CD14-positive monocyte (primary cell): Measurements from ENCODE around the gene GNPNAT1. TPM values are rescaled to one million over a fixed set of nuclear protein-coding genes. Genes with fewer than 3 reads are reported as not detected.

Experiments
- DNase-seq, 3 donors: peaks; one replicate each; pipeline ENCODE4 v3.0.0-alpha.2; 2011 to 2022
- H2AFZ ChIP-seq: 2 replicates; pipeline ENCODE4 v1.6.0; 2012; ENCODE audit warnings: mild to moderate bottlenecking, low read depth, low read length, inconsistent platforms; ENCODE audit not compliant: insufficient read depth, poor library complexity, severe bottlenecking
- H3K27ac ChIP-seq, 2 donors: 1 replicate in 1 of 2; 2 replicates in 1 of 2; pipeline ENCODE4 v1.5.1; 2012 to 2013; ENCODE audit warnings: low read length in 2 of 2, control low read depth in 1 of 2, inconsistent platforms in 1 of 2, low read depth in 1 of 2, mild to moderate bottlenecking in 1 of 2
- H3K27me3 ChIP-seq, 2 donors: one replicate each; pipeline versions ENCODE4 v1.6.0 to v1.6.1; 2011 to 2013; ENCODE audit warnings: low read length in 2 of 2; ENCODE audit not compliant: control insufficient read depth in 2 of 2, insufficient read depth in 2 of 2
- H3K36me3 ChIP-seq, 2 donors: replicated peaks in 1 of 2; 1 replicate in 1 of 2; 2 replicates in 1 of 2; pipeline versions ENCODE4 v1.5.1 to v1.6.1; 2012 to 2013; ENCODE audit warnings: low read length in 2 of 2, control low read depth in 1 of 2, inconsistent platforms in 1 of 2, mild to moderate bottlenecking in 1 of 2; ENCODE audit not compliant: insufficient read depth in 2 of 2, control insufficient read depth in 1 of 2
- H3K4me1 ChIP-seq, 2 donors: 1 replicate in 1 of 2; 2 replicates in 1 of 2; pipeline versions ENCODE4 v1.5.1 to v1.6.1; 2012 to 2013; ENCODE audit warnings: low read length in 2 of 2, control low read depth in 1 of 2, inconsistent platforms in 1 of 2, mild to moderate bottlenecking in 1 of 2, moderate library complexity in 1 of 2; ENCODE audit not compliant: insufficient read depth in 2 of 2, control insufficient read depth in 1 of 2
- H3K4me2 ChIP-seq: replicated peaks from 2 replicates; pipeline ENCODE3; 2012; ENCODE audit warnings: low read length, moderate library complexity, mild to moderate bottlenecking; ENCODE audit not compliant: poor library complexity, severe bottlenecking; ENCODE audit errors: extremely low read depth
- H3K4me3 ChIP-seq, 3 experiments: fragments of 200-600 bp in 1 of 3; sonication (generic) in 1 of 3; replicated peaks in 1 of 3; 1 replicate in 2 of 3; 2 replicates in 1 of 3; pipeline ENCODE4 v1.5.1; 2011 to 2013; ENCODE audit warnings: low read length in 3 of 3, mild to moderate bottlenecking in 3 of 3, control low read depth in 2 of 3, low read depth in 2 of 3, inconsistent platforms in 1 of 3, moderate library complexity in 1 of 3
- H3K79me2 ChIP-seq: 2 replicates; pipeline ENCODE4 v1.6.0; 2012; ENCODE audit warnings: mild to moderate bottlenecking, control low read depth, inconsistent platforms, low read length, moderate library complexity; ENCODE audit not compliant: insufficient read depth
- H3K9ac ChIP-seq: 2 replicates; pipeline ENCODE4 v1.6.0; 2017; ENCODE audit warnings: low read length, mild to moderate bottlenecking; ENCODE audit not compliant: insufficient read depth, poor library complexity, severe bottlenecking
- H3K9me3 ChIP-seq, 2 donors: replicated peaks in 1 of 2; 1 replicate in 1 of 2; 2 replicates in 1 of 2; pipeline versions ENCODE4 v1.5.1 to v1.6.1; 2012 to 2013; ENCODE audit warnings: low read length in 2 of 2, control low read depth in 1 of 2; ENCODE audit not compliant: control insufficient read depth in 1 of 2, insufficient read depth in 1 of 2
- H4K20me1 ChIP-seq: 2 replicates; pipeline ENCODE4 v1.6.0; 2012; ENCODE audit warnings: mild to moderate bottlenecking, low read length, control low read depth, moderate library complexity; ENCODE audit not compliant: insufficient read depth
- H3K27ac Mint-ChIP-seq, 7 donors: one replicate each; pipeline ENCODE4 v1.8.0; 2020; ENCODE audit warnings: mild to moderate bottlenecking in 7 of 7, mixed read lengths in 7 of 7, moderate library complexity in 6 of 7, inconsistent platforms in 2 of 7
- H3K27me3 Mint-ChIP-seq, 3 donors: one replicate each; pipeline ENCODE4 v1.8.0; 2021 to 2022; ENCODE audit warnings: low read depth in 3 of 3, mild to moderate bottlenecking in 3 of 3, mixed read lengths in 3 of 3, moderate library complexity in 3 of 3, inconsistent platforms in 1 of 3
- H3K36me3 Mint-ChIP-seq, 2 donors: one replicate each; pipeline ENCODE4 v1.8.0; 2020; ENCODE audit warnings: mixed read lengths in 2 of 2, inconsistent platforms in 1 of 2, mild to moderate bottlenecking in 1 of 2
- H3K4me1 Mint-ChIP-seq: one replicate; pipeline ENCODE4 v1.8.0; 2020; ENCODE audit warnings: mild to moderate bottlenecking, mixed read lengths
- H3K4me3 Mint-ChIP-seq, 2 donors: one replicate each; pipeline ENCODE4 v1.8.0; 2020; ENCODE audit warnings: mild to moderate bottlenecking in 2 of 2, mixed read lengths in 2 of 2, moderate library complexity in 1 of 2
- H3K9me3 Mint-ChIP-seq, 7 donors: one replicate each; pipeline ENCODE4 v1.8.0; 2020 to 2022; ENCODE audit warnings: mixed read lengths in 7 of 7, mild to moderate bottlenecking in 6 of 7, moderate library complexity in 6 of 7, inconsistent platforms in 2 of 7
- CTCF ChIP-seq: fragments of 200-600 bp; IDR thresholded peaks from one replicate; pipeline ENCODE4 v1.8.0; 2022; ENCODE audit warnings: antibody characterized with exemption, mild to moderate bottlenecking
- WGBS: methylation state at CpG from one replicate; pipeline ENCODE4 v1.1.5; 2013; ENCODE audit warnings: missing lambda C conversion rate; ENCODE audit not compliant: insufficient coverage; 5-methylcytosine and 5-hydroxymethylcytosine counted together
- intact Hi-C, 2 donors: fragments of 100-400 bp; cut with micrococcal nuclease; formaldehyde crosslinking; loops; one replicate each; pipeline versions ENCODE4 v1.15.0 to v1.15.1; 2023
- polyA minus RNA-seq: library from RNA; depleted of rRNA, polyadenylated mRNA; stranded (reverse); fragments of >200 nt; gene quantifications from 2 replicates; pipeline ENCODE4 v1.2.3, GENCODE V29; 2012
- polyA plus RNA-seq, 3 donors: library from polyadenylated mRNA; depleted of rRNA in 1 of 3; unstranded in 2 of 3; stranded (reverse) in 1 of 3; fragments of 300-500 nt in 2 of 3; fragments of >200 nt in 1 of 3; fragmentation: Illumina TruSeq in 2 of 3; gene quantifications; 1 replicate in 2 of 3; 2 replicates in 1 of 3; pipeline ENCODE4 v1.2.3, GENCODE V29; 2012 to 2021
- total RNA-seq, 12 experiments: library from RNA in 1 of 12; stranded (reverse) in 1 of 12; fragments of 120-200 nt in 1 of 12; gene quantifications; one replicate each; pipeline ENCODE4 v1.2.4 and lab custom pipeline; 2013 to 2026; ENCODE audit warnings: mixed read lengths in 6 of 12, inconsistent platforms in 1 of 12

The GNPNAT1 gene
- total RNA-seq (2013): 2.1 TPM
- polyA plus RNA-seq: 1 to 10 TPM; 1.1 to 3.1 (median 1.9) TPM
- polyA minus RNA-seq: 0.97 and 1.4 TPM in 2 replicates
- total RNA-seq (lab: John Stamatoyannopoulos, UW): 2.3 to 12.2 (median 5.6) reads per million in 11 experiments

GRCh38 chr14:52791223-52792096 lies at the start of gene GNPNAT1:
Gene GNPNAT1 (minus strand): TSS chr14:52791607. CDS start chr14:52784650, 6,957 bp downstream.
- Mint-ChIP-seq H3K36me3 (no peaks in the 10 kb centered on the region), H3K4me1 (peaks cover 18% of the 10 kb centered on the region), H3K27ac (peak within 1 kb of the TSS; percentile 71 to 92 (median 82)), H3K27me3 (peaks cover 1 to 12% (median 2%) of the 10 kb centered on the region in 3 donors), H3K4me3 (peak within 1 kb of the TSS; percentile 92 to 94), H3K9me3 (peaks cover under 1 to 6% (median 4%) of the 10 kb centered on the region in 7 donors)
- TF ChIP-seq CTCF: no peak
- Histone ChIP-seq H3K27ac (peak within 1 kb of the TSS; percentile 24 to 64), H3K4me1 (peaks cover 14 to 24% of the 10 kb centered on the region in 2 donors), H3K36me3 (no peaks in the 10 kb centered on the region), H3K4me3 (peak within 1 kb of the TSS; percentile 57 to 90 (median 84)), H3K27me3 (no peaks in the 10 kb centered on the region), H3K9ac (peak within 1 kb of the TSS; percentile 71), H3K9me3 (peaks cover 0 to 1% of the 10 kb centered on the region in 2 donors), H3K79me2 (no peaks in the 10 kb centered on the region), H2AFZ (peak within 1 kb of the TSS; percentile 97), H4K20me1 (no peaks in the 10 kb centered on the region), H3K4me2 (peak within 1 kb of the TSS; percentile 93)
- WGBS: 3% methylated on average over 72 of the region's 74 CpGs
- peak; percentile 73 to 78 (median 73) for DNase-seq
- intact Hi-C loops: loop anchor here (10.0 kb wide), 3 partner anchors 47 to 237 kb away; partner anchors contain the start of genes GPR137C (in 1 of the 2), STYX (in 1 of the 2) and TXNDC16 (in 1 of the 2)

GRCh38 chr14:52840877-52841276 lies 49.5 kb upstream of the GNPNAT1 start:
- H2AFZ ChIP-seq: no peak overlapping the region
- H3K4me3 ChIP-seq: no peak overlapping the region
- no peaks in the 10 kb centered on the region for H3K36me3 ChIP-seq
- no peaks in the 10 kb centered on the region for H3K27me3 ChIP-seq
- Mint-ChIP-seq H3K36me3 (no peaks in the 10 kb centered on the region), H3K4me3 (no peak overlapping the region), H3K27ac (peak overlapping the region in 1 of 7 donors; percentile 3), H3K27me3 (no peaks in the 10 kb centered on the region), H3K9me3 (peaks cover 0 to 6% (median 2%) of the 10 kb centered on the region in 7 donors), H3K4me1 (peaks cover 7% of the 10 kb centered on the region)
- no peaks in the 10 kb centered on the region for H3K4me1 ChIP-seq
- no peaks in the 10 kb centered on the region for H3K79me2 ChIP-seq
- peak in 1 of 3 donors; percentile 8 for DNase-seq
- TF ChIP-seq CTCF: no peak
- H3K9ac ChIP-seq: no peak overlapping the region
- H3K9me3 ChIP-seq: no peaks in the 10 kb centered on the region
- no peak overlapping the region for H3K27ac ChIP-seq
- 72% methylated on average over 2 of the region's 3 CpGs for WGBS
- intact Hi-C loops: no loop called here
- H3K4me2 ChIP-seq: no peak overlapping the region
- no peaks in the 10 kb centered on the region for H4K20me1 ChIP-seq
